Endometrium (tissue), 2 donors: ENCODE results near the gene PLEKHA6.

Experiments
- FAIRE-seq: peaks from 2 replicates; lab custom pipeline; 2012; peaks lifted over from hg19 to GRCh38; lab: Jason Lieb, UNC
- donor health status: control.
- donor health status: control.

Gene PLEKHA6

DNA sequence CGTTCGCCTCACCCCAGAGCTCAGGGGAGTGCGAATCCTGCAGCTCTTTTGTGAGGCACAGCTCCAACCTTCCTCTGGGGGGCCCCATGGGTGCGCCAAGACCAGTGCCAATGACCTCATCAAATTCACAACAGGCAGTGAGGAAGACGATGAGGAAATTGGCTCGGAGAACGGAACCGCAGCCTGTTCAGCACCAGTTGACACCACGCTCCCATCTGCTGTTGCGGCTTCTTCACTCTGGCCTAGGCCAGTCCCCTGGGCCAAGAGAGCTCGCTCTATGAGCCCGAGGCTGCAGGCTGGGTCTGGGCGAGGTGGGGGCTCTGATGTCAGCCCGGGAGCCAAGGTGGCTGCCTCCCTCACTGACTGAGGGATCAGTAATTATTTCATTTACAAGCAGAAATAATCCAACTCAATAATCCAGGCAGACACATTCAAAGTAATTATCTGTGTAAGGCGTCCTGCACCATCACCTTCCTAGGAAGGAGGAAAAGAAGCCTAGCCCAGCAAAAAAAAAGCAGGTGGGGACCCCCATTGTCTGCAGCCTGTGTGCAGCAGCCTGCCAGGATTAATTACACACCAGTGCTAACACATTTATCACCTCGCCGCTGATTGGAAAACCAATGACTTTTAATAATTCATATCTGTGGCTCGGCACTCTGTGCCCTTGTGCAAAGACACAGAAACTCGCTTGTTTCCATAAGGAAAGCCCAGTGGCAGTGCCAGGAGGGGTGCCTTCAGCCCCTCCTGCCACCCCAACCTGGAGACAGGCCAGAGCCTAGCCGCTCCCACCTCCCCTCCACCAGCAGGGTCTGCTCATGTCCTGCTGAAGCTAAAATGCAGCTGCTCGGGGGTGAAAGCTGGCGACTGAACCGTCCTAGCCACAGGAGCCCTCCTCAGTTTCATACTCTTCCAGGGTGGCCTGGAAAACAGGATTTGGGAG is 1.9 kb downstream of the PLEKHA6 start:
- no peak for FAIRE-seq

DNA sequence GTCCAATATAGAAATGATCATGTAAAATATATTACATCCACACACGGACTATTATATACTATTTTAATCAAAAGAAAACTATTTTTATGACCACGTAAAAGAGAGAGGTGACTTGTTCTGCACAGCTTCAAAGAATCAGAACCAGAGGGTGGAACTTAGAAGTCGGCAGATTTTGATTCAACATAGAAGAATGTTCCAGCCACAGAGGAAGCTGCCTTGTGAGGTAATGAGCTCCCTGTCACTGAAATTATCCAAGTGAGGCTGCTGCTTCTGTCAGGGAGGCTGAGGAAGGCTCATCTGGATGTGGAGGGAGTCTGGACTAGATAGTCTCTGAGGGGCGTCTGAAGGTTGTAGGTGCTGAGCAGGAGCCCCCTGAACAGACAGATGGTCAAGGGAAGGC is 2.7 kb downstream of the PLEKHA6 start:
- no peak for FAIRE-seq

DNA sequence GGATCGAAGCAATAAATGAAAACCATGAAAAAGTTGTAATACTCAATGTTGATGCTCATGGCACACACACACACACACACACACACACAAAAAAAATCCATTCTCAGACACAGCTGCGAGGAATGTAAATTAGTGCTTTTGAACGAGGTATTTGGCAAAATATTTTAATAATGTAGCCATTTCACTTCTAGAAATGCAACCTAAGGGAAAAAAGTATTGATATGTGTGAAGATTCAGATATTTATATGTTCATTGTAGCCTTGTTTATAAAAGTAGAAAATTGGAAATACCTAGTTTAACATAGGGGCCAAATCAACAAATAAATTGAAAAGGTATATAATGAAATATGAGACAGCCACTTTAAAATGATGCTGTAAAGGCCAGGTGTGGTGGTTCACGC is 3.8 kb downstream of the PLEKHA6 start:
- FAIRE-seq = no peak

DNA sequence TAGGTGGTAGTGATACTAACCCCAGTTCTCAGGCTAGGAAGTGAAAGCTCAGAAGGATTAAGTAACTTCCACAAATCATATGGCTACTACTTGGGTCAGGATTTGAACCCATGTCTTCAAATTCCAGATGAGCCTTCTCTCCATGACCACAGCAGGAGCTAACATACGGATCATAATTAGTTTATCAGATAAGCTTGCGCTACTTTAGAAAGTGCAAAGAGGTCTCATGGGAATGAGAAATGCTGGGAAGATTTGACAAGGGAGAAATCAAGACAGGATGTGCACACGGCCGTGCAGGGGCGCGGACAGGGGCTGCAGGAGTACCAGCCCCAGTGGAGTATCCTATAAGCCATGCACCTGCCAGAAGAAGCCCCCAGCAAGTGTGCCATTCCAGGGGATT is 5.2 kb downstream of the PLEKHA6 start:
- FAIRE-seq = no peak

DNA sequence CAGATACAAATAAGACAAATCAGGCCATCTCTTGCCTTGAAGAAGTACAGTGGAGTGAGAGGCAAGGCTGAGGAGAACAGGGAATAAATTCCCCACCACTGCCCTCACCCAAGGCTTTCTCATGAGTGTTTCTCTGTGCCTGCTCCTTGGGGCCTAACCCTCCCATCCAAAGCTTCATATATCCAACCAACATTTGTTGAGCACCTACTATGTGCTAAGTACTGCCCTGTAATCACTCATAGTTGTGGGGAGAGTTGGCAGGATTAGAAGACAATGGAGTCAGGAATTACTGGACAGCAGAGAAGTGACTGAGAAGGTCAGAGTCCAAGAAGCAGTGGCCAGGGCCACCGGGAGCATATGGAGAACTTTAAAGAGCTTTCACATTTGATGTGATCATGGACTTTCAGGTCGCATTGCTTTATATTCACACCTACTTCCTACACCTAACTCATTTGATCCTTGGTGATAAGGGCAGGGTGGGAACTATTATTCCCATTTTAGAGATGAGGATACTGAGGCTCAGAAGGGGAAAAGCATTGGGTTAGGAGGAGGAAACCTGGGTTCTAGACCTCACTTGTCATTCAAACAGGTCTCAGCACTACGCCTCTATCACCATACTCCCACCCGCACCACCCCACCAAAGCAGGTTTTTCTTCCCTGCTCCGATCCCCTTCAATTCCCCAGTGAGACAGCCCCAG is 6.4 kb downstream of the PLEKHA6 start:
- FAIRE-seq = no peak

DNA sequence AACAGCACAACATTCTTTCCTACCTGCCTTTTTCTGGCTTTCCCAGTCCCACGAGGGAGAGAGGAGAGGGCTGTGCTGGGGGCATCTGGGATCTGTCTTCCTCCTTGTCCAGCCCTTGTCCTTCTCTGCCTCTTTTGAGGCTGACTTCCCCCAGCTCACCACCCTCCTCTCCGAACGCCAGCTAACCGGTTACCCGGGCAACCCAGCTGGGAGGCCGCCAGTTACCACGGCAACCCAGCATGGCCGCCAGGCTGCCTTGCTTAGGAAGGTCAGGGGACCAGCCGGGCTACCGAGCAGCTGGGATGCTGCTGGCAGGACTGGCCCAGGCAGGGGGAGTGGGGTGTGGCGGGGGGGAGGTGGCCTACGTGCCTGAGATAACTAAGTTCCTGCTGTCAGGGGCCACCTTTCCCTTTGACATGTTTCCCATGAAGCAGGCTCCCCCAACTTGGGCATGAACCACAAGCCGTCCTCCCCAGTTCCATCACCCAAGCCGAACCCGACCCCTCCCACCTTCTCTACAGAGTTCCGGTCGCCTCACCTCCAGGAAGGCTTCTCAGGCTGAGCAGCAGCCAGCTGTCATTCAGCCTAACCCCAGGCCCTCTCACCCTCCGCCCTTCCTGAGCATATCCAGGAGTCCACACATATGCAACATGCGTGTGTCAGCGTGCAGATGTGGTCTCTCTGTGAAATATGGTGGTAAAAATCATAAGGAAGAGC is 8.7 kb downstream of the PLEKHA6 start:
- no peak for FAIRE-seq

DNA sequence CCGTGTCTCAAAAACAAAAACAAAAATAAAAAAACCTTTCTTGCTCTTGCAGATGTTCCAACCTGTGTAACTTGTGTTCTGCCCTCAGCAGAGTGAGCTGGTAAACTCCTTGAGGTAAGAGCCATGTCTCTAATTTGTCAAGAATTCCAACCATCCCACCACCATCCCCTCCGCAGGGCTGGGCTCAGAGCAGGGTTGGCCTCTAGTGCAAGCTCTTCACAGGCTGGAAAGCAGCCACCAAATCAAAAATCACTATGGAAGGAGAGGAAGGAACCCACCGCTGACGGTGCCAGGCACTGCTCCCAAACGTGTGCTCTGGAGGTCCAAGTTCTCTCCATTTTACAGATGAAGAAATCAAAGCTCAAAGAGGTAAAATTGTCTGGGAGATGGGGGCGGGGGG is 9.4 kb downstream of the PLEKHA6 start:
- no peak for FAIRE-seq

DNA sequence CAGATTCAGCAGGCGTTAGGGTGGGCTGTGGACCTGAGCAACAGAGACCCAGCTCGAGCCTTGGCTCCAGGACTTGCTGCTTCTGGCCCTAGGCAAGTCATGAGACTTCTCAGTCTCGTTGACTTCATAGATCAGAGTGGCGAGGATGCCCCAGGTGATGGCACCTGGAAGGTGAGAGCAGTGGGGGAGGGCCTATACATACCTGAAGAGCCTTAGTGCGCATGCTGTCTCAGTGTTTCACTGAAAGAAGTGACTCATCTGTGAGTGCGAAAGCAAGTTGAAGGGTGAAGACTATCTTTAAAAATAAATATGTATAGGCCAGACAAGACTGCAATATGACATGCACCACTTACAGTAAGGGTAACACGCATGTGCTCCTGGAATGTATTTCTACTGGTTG is 10.1 kb downstream of the PLEKHA6 start:
- no peak for FAIRE-seq

DNA sequence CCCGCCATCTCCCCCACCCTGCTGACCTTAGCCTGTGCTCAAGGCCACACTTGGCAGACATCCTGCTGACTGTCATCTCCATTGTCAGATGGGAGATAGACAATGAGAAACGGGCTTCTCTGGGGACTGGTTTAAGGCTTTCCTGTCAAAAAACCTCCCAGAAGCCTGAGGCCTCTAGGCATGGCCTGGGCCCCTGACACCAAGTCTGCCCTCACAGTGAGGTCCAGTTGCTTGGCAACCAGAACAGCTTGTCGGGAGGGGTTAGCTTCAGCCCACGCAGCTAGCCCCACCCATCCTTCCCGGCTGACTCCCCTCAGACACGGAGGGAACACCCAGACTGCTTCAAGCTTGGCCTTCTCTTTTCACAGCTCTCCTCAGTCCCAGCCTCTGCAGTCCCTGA is 11.0 kb downstream of the PLEKHA6 start:
- no peak for FAIRE-seq

DNA sequence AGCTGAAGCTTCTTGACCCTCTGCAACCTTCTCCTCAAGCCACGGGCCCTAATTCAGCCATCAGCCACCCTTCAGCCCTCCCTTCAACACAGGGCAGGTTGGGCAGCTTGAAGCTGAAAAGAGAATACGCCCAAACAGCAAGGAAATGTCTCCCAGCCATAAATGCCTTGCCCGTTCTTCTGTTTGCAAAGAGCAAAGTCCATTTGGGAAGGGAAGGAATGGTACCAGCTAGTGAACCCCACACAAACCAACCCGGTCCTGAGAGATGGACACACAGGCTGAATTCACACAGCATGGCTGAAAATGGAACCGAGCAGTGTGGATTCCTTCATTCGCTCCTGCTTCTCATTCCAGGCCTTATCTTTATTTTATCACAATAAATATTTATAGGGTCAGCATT is 11.5 kb downstream of the PLEKHA6 start:
- FAIRE-seq = no peak

DNA sequence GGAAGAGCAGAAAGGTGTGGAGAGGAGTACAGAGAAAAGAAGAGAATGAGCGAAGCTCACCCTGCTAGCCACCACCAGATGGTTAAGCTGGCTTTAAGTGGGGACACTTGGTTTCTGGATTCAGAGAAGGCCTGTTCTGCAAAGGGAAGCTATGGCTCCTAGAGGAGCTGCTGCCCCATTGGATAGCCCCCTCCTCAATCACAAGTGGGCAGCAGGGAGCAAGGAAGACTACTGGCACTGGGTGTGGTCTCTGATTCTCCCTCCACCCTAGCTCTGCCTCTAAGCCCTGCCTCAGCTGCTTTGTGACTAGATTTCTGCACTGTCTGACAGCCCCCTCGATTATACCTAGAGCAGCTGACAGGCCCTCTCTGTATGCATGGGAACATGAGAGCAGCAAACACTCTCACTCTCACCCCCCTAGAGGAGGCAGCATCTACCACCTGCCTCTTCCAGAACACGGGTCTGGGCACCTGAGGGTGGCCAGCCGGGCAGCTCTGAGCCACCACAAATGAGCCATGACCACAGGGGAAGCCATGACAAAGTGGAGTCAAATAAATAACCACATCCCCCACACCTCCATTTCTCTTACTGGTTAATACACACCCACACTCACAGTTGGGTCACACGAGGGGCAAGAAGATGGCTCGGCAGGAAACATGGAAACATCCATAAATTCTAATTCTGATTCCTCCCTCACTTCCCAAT is 13.6 kb downstream of the PLEKHA6 start:
- no peak for FAIRE-seq

DNA sequence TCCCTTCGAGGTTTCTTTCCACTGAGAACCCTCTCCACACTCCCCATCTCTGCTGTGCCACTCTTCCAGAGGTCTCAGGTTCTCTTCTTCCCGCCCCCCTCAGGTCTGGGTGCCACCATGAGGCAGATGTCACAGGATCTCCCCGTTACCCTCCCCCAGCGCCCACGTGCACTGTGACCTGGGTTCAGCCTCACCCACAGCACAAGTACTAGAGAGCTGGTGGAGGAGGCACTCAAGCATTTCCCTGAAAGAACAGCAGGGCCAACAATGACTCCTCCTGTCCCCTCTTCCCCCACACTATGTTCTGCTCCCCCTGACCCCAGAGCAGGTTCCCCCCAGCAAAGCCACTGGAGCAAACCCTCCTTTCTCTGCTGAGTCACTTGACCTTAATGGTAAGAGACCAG is 14.3 kb downstream of the PLEKHA6 start:
- FAIRE-seq = no peak

DNA sequence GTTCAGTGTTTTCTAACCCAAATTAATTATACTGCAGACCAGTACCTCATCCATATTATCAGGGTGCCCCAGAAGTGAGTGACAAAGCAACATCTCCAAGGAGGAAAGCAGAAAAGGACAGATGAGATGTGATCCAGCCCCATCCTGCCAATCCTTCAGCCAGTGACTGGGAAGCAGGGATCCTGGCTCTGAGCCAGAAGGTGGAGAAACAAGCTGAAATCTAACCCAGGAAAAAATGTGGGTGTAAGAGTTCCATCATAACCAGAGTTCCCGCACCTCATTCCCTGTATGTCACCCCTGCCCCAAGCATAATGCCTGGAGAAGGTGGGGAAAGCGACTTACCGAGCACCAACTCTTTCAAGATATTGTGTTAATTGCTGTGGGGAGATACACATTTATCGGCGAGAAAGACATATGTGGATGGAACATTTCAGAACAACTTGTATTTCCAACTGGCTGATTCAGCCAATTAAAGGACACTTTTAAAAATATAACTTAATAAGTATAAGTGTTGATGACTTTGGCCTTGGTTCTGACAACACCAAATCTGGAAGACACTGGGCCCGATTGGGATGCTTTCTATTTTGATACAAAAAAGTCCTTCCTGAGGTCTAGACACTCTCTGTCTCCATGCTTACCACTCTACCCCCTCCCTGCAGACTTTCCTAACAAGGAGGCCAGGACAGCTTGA is 14.9 kb downstream of the PLEKHA6 start:
- FAIRE-seq = no peak

DNA sequence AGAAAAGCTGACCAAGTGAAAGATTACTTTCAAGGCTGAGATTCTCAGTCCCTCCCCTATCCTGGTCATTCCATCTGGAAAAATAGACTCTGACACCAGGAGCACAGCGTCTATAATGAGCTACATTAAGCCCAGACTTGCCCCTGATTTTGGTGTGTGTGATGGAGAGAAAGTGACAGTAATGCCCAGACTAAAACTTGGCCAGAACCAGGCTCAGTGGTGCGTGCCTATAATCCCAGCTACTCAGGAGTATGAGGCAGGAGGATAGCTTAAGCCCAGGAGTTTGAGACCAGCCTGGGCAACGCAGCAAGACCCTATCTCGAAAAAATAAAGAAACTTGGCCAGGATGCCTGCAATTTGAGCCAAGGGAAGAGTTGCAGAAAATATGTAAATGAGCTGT is 15.9 kb downstream of the PLEKHA6 start:
- FAIRE-seq = no peak

DNA sequence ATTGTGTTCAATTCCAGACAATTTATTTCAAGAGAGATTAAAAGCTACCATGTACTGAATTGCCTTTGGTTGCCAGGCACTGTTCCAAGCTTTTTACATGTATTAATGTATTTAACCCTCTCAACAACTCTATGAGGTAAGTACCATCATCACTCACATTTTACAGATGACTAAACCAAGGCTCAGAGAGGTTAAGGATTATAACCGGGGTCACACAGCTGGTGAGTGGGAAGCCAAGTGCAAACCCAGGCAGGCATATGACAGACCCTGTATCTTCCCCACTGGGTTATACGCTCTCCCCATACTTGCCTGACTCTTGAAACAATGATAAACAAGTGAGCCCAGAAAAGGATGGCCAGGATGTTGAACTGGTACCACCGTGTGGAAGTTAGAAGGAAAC is 16.5 kb downstream of the PLEKHA6 start:
- FAIRE-seq = no peak

DNA sequence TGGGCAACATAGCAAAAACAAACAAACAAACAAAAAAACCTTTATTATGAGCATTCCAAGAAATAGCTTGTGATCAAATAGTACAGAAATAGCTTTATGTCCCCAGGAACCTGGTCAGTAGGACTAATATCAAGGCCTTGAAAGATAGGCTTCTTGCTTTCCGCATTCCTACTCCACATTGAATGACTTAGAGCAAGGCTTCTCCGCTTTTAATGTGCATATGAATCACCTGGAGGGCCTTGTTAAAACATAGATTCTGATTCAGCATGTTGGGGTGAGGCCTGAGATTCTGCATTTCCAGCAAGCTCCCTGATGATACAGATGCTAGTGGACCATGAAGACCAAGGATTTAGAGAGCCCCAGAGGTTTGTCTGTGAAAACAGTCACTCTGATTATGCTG is 17.4 kb downstream of the PLEKHA6 start:
- no peak for FAIRE-seq

DNA sequence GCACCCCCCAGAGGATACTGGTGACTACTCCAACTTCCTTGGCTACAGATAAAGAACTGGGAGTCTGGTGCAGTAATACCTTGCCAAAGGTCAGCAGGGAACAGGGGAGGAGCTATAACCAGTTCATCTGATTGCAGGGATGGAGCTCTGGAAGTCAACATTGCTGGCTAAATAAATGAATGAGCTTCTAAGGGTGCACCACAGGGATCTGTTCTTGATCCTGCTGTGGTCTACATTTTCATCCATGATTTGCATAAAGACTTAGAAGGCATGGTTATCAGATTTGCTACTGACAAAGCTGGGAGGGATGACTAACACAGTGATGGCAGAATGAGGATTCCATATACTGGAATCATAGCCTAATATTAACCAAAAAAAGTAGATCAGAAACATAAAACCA is 18.3 kb downstream of the PLEKHA6 start:
- FAIRE-seq = no peak

DNA sequence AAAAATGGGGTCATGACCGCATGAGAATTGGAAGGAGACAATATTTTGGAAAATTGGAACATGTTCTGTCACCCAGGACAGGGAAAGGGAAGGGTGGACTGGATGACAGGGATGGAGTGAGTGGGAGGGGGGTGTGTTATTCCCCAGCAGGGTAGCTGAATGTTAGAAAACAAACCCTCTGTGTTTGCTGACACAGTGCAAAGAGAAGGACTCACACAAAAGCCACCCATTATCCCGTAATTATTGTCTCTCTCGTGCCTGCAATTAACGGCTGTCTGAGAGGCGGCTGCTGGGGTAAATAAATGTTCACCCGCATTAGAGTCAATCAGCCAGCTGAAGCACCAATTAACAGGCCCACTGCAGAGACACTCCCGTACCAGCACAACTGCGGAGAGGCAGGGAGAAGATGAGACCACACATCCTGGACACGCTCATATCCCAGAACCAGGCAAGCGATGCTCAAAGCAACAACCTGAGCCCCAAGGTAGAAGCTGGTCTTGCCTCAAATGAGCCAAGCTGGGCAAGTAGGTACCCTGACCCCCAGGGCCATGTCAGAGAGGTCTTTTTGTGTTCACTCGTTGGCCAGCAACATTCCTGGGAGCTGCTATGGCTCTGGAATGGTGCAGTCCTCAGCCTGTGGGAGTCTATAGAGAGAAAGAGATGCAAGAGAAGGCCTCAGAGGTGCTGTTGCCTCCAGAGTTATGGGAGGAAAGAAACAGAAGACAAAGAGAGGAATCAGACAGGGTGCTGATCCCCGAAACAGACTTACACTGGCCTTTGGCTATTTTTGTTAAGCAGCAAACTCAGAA is 19.4 kb downstream of the PLEKHA6 start:
- no peak for FAIRE-seq

DNA sequence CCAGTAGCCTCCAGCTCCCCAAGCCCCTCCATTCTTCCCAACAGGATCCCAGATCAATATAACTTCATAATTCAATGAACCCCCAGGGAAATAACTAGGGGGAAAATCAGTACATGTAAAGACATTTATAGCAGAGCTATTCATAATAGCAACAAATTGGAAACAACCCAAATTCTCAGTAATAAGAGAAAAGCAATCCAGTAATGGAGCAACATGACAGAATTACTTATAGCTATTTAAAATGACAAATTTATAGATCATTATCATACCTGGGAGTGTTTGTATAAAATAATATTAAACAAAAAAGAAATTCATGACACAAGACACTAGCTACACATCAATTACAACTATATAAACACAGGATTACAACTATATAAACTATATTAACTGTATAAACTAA is 20.2 kb downstream of the PLEKHA6 start:
- no peak for FAIRE-seq

DNA sequence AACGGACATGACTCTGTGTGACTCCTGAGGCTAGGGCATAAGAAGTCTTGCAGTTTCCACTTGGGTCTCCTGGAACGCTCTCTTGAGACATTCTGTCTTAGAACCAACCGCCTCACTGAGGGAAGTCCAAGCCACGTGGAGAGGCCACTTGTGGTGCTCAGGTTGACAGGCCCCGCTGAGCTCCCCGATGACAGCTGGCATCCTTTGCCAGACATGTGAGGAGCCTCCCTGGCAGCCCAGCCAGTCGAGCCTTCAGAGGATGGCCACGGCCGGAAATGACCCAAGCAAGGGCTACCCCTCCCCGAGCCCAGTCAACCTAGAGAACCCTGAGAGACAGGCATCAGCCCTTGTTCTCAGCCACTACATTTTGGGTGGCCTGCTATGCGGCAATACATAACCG is 20.7 kb downstream of the PLEKHA6 start:
- no peak for FAIRE-seq

DNA sequence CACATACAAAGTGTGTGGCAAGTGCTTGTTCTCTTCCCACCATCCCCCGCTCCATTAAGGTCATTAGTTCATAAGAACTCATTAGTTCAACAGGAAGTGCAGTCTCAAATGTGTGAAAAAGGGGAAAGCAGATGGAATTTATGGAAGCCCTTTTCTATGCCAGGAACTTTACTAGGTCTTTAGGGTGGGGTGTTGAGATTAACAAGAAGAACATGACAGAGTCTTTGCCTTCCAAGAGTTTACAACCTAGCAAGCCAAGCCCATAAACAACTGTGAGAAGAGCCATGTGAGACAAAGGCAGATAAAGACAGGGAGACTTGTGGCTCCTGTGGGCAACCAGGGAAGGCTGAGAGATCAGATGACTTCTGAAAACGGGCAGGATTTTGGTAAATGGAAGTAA is 21.4 kb downstream of the PLEKHA6 start:
- no peak for FAIRE-seq
